H1 (cell line): Measurements from ENCODE around the gene SERTAD2. TPM values are rescaled to one million over a fixed set of nuclear protein-coding genes. Genes with fewer than 3 reads are reported as not detected.

Experiments used
- CTCF ChIA-PET: fragments of 300-600 bp; sonication (Branson Sonifier 250); formaldehyde crosslinking; loops from one replicate; lab custom pipeline; 2021; ENCODE audit not compliant: partially characterized antibody; lab: Charles Lee
- POLR2A ChIA-PET: fragments of 300-600 bp; sonication (Branson Sonifier 250); formaldehyde crosslinking; loops from one replicate; lab custom pipeline; 2021; ENCODE audit warnings: inconsistent platforms; ENCODE audit not compliant: partially characterized antibody; lab: Charles Lee
- DNase-seq, 2 experiments: peaks; one replicate each; pipeline versions ENCODE4 v3.0.0 to v3.0.0-alpha.2; 2010 to 2022; ENCODE audit warnings: low spot score in 2 of 2, low read depth in 1 of 2, mixed read lengths in 1 of 2
- FAIRE-seq: peaks from 2 replicates; lab custom pipeline; 2011; peaks lifted over from hg19 to GRCh38; lab: Jason Lieb, UNC
- H2AFZ ChIP-seq: 2 replicates; pipeline ENCODE4 v1.8.1; 2012; ENCODE audit warnings: low read length, inconsistent platforms
- H2AK5ac ChIP-seq: 2 replicates; pipeline ENCODE4 v1.6.1; 2013; ENCODE audit warnings: low read depth, low read length
- H2BK120ac ChIP-seq: replicated peaks from 2 replicates; pipeline ENCODE3; 2013; ENCODE audit warnings: low read depth, low read length, inconsistent platforms
- H2BK12ac ChIP-seq: 2 replicates; pipeline ENCODE4 v1.6.1; 2013; ENCODE audit warnings: low read depth, low read length
- H2BK15ac ChIP-seq: 2 replicates; pipeline ENCODE4 v1.6.1; 2013; ENCODE audit warnings: low read length
- H2BK20ac ChIP-seq: 2 replicates; pipeline ENCODE4 v1.6.1; 2013; ENCODE audit warnings: low read length
- H2BK5ac ChIP-seq: 2 replicates; pipeline ENCODE4 v1.6.1; 2013; ENCODE audit warnings: low read depth, low read length
- H3K14ac ChIP-seq: 2 replicates; pipeline ENCODE4 v1.6.1; 2013; ENCODE audit warnings: inconsistent platforms; ENCODE audit not compliant: insufficient read length
- H3K18ac ChIP-seq: 2 replicates; pipeline ENCODE4 v1.6.1; 2013; ENCODE audit warnings: low read length; ENCODE audit errors: extremely low read depth
- H3K23ac ChIP-seq: 2 replicates; pipeline ENCODE4 v1.6.1; 2013; ENCODE audit warnings: inconsistent platforms; ENCODE audit not compliant: insufficient read length
- H3K23me2 ChIP-seq: 2 replicates; pipeline ENCODE4 v1.6.1; 2013; ENCODE audit warnings: low read depth, low read length
- H3K27ac ChIP-seq: 2 replicates; pipeline ENCODE4 v1.6.1; 2011; ENCODE audit warnings: low read depth, low read length, inconsistent platforms
- H3K27me3 ChIP-seq, 4 experiments: replicated peaks in 1 of 4; 1 replicate in 1 of 4; 2 replicates in 3 of 4; pipeline versions ENCODE4 v1.6.1 to v1.8.1; 2011 to 2013; ENCODE audit warnings: low read length in 3 of 4, mild to moderate bottlenecking in 3 of 4, inconsistent platforms in 2 of 4, mixed read lengths in 2 of 4, moderate library complexity in 1 of 4; ENCODE audit not compliant: control insufficient read depth in 3 of 4, insufficient read depth in 3 of 4; ENCODE audit errors: extremely low read depth in 1 of 4
- H3K36me3 ChIP-seq, 4 experiments: 2 replicates each; pipeline versions ENCODE4 v1.6.1 to v1.8.1; 2011 to 2013; ENCODE audit warnings: mild to moderate bottlenecking in 4 of 4, low read length in 3 of 4, moderate library complexity in 2 of 4, control low read depth in 1 of 4, inconsistent platforms in 1 of 4; ENCODE audit not compliant: insufficient read depth in 4 of 4, control insufficient read depth in 2 of 4
- H3K4ac ChIP-seq: replicated peaks from 2 replicates; pipeline ENCODE3; 2013; ENCODE audit warnings: low read length, low read depth, mixed read lengths, inconsistent platforms; ENCODE audit not compliant: insufficient read length
- H3K4me1 ChIP-seq, 4 experiments: replicated peaks in 1 of 4; 1 replicate in 1 of 4; 2 replicates in 3 of 4; pipeline versions ENCODE4 v1.6.1 to v1.8.1; 2011 to 2013; ENCODE audit warnings: low read length in 3 of 4, inconsistent platforms in 2 of 4, mixed read lengths in 1 of 4; ENCODE audit not compliant: insufficient read depth in 4 of 4, control insufficient read depth in 3 of 4
- H3K4me2 ChIP-seq, 2 experiments: 2 replicates each; pipeline versions ENCODE4 v1.6.1 to v1.8.1; 2011 to 2013; ENCODE audit warnings: low read depth in 2 of 2, low read length in 2 of 2, control low read depth in 1 of 2, inconsistent platforms in 1 of 2, mild to moderate bottlenecking in 1 of 2; ENCODE audit not compliant: insufficient read depth in 1 of 2
- H3K4me3 ChIP-seq, 4 experiments: fragments of 200-600, 300-600 bp in 1 of 4; sonication (generic), shearing (Covaris generic), sonication (Bioruptor Twin) in 1 of 4; 2 replicates each; pipeline versions ENCODE4 v1.5.1 to v1.8.1; 2011 to 2016; ENCODE audit warnings: low read length in 4 of 4, low read depth in 3 of 4, control low read depth in 2 of 4, inconsistent platforms in 2 of 4, mild to moderate bottlenecking in 2 of 4, mixed read lengths in 1 of 4, moderate library complexity in 1 of 4; ENCODE audit not compliant: insufficient read depth in 2 of 4; ENCODE audit errors: extremely low read depth in 1 of 4
- H3K56ac ChIP-seq: replicated peaks from 2 replicates; pipeline ENCODE3; 2013; ENCODE audit warnings: low read depth, mild to moderate bottlenecking, mixed read lengths, low read length, inconsistent platforms; ENCODE audit not compliant: insufficient read length
- H3K79me1 ChIP-seq: 2 replicates; pipeline ENCODE4 v1.6.1; 2013; ENCODE audit warnings: low read depth, low read length, control low read depth
- H3K79me2 ChIP-seq, 2 experiments: 2 replicates each; pipeline versions ENCODE4 v1.6.1 to v1.8.1; 2012 to 2013; ENCODE audit warnings: low read length in 2 of 2, mild to moderate bottlenecking in 2 of 2, inconsistent platforms in 1 of 2; ENCODE audit not compliant: insufficient read depth in 2 of 2, control insufficient read depth in 1 of 2
- H3K9ac ChIP-seq, 4 experiments: replicated peaks in 1 of 4; 1 replicate in 1 of 4; 2 replicates in 3 of 4; pipeline versions ENCODE4 v1.6.1 to v1.8.1; 2011 to 2013; ENCODE audit warnings: low read depth in 3 of 4, low read length in 3 of 4, control low read depth in 2 of 4, mild to moderate bottlenecking in 2 of 4, moderate library complexity in 2 of 4, inconsistent platforms in 1 of 4; ENCODE audit errors: extremely low read depth in 1 of 4
- H3K9me3 ChIP-seq, 2 experiments: 2 replicates each; pipeline versions ENCODE4 v1.6.1 to v1.8.1; 2012 to 2013; ENCODE audit warnings: mild to moderate bottlenecking in 2 of 2, moderate library complexity in 2 of 2, control low read depth in 1 of 2, inconsistent platforms in 1 of 2, low read depth in 1 of 2, low read length in 1 of 2, mixed read lengths in 1 of 2; ENCODE audit not compliant: insufficient read depth in 2 of 2
- H4K20me1 ChIP-seq, 2 experiments: replicated peaks in 1 of 2; 2 replicates each; pipeline versions ENCODE3 to v1.8.1; 2011 to 2013; ENCODE audit warnings: inconsistent platforms in 2 of 2, low read length in 2 of 2, mild to moderate bottlenecking in 1 of 2; ENCODE audit not compliant: insufficient read depth in 2 of 2, control insufficient read depth in 1 of 2
- H4K5ac ChIP-seq: 2 replicates; pipeline ENCODE4 v1.6.1; 2013; ENCODE audit warnings: low read length, low read depth, mixed read lengths, inconsistent platforms; ENCODE audit not compliant: insufficient read length
- H4K8ac ChIP-seq: 2 replicates; pipeline ENCODE4 v1.8.0; 2013; ENCODE audit warnings: mild to moderate bottlenecking, moderate library complexity, low read length, inconsistent platforms; ENCODE audit not compliant: insufficient read depth; ENCODE audit errors: extremely low read depth
- H4K91ac ChIP-seq: replicated peaks from 2 replicates; pipeline ENCODE3; 2013; ENCODE audit warnings: low read length, mixed read lengths, inconsistent platforms; ENCODE audit not compliant: insufficient read length
- CBX8 ChIP-seq: fragments of 300-800, 300-1000 bp; sonication (generic); IDR thresholded peaks from 2 replicates; pipeline ENCODE4 v1.7.1; 2016; ENCODE audit warnings: low read depth, low read length, borderline replicate concordance
- CEBPB ChIP-seq: IDR thresholded peaks from 2 replicates; pipeline ENCODE4 v1.6.1; 2012; ENCODE audit warnings: low read depth, low read length
- CREB1 ChIP-seq: IDR thresholded peaks from 2 replicates; pipeline ENCODE4 v1.6.1; 2012; ENCODE audit warnings: inconsistent platforms
- EP300 ChIP-seq, 2 experiments: IDR thresholded peaks; 1 replicate in 1 of 2; 2 replicates in 1 of 2; pipeline ENCODE4 v1.6.1; 2011 to 2012; ENCODE audit warnings: low read depth in 2 of 2, low read length in 2 of 2, mild to moderate bottlenecking in 2 of 2, borderline replicate concordance in 1 of 2, inconsistent platforms in 1 of 2, moderate library complexity in 1 of 2
- GABPA ChIP-seq: IDR thresholded peaks from 2 replicates; pipeline ENCODE4 v1.6.1; 2011; ENCODE audit warnings: mild to moderate bottlenecking, low read length, moderate library complexity, borderline replicate concordance; ENCODE audit not compliant: insufficient read depth
- JUND ChIP-seq: IDR thresholded peaks from 2 replicates; pipeline ENCODE4 v1.6.1; 2011; ENCODE audit warnings: mild to moderate bottlenecking, improper control_type of control experiment, low read length
- MAX ChIP-seq: IDR thresholded peaks from 2 replicates; pipeline ENCODE4 v1.6.1; 2012; ENCODE audit warnings: inconsistent platforms
- PHF8 ChIP-seq: fragments of 200-600 bp; sonication (generic); conservative IDR thresholded peaks from 2 replicates; pipeline ENCODE4 v1.7.1; 2012; ENCODE audit warnings: low read depth, mild to moderate bottlenecking, inconsistent platforms, low read length, moderate library complexity
- POLR2A ChIP-seq, 2 experiments: IDR thresholded peaks; 1 replicate in 1 of 2; 2 replicates in 1 of 2; pipeline ENCODE4 v1.6.1; 2011; ENCODE audit warnings: low read depth in 2 of 2, low read length in 2 of 2, mild to moderate bottlenecking in 2 of 2; ENCODE audit errors: control extremely low read depth in 1 of 2
- POLR2AphosphoS5 ChIP-seq: IDR thresholded peaks from 2 replicates; pipeline ENCODE4 v1.6.1; 2011; ENCODE audit warnings: low read depth, low read length
- POU5F1 ChIP-seq: IDR thresholded peaks from 2 replicates; pipeline ENCODE4 v1.6.1; 2011; ENCODE audit warnings: low read depth, mild to moderate bottlenecking, low read length, moderate library complexity
- RBBP5 ChIP-seq: IDR thresholded peaks from 2 replicates; pipeline ENCODE4 v1.7.1; 2012; ENCODE audit warnings: low read depth, mild to moderate bottlenecking, inconsistent platforms, low read length, moderate library complexity, borderline replicate concordance
- RFX5 ChIP-seq: IDR thresholded peaks from 2 replicates; pipeline ENCODE4 v1.6.1; 2011; ENCODE audit warnings: low read depth, low read length, improper control_type of control experiment, borderline replicate concordance
- SRF ChIP-seq: IDR thresholded peaks from 2 replicates; pipeline ENCODE4 v1.6.1; 2011; ENCODE audit warnings: mild to moderate bottlenecking, low read depth, low read length, moderate library complexity
- TBP ChIP-seq: IDR thresholded peaks from 2 replicates; pipeline ENCODE4 v1.6.1; 2011; ENCODE audit warnings: low read depth, low read length, improper control_type of control experiment
- YY1 ChIP-seq: IDR thresholded peaks from 2 replicates; pipeline ENCODE4 v1.6.1; 2011; ENCODE audit warnings: low read depth, mild to moderate bottlenecking, low read length
- WGBS, 2 experiments: shearing (Covaris generic) in 1 of 2; methylation state at CpG; one replicate each; pipeline versions ENCODE4 v1.1.6 to v1.1.7; 2013 to 2015; ENCODE audit warnings: low lambda C conversion rate in 2 of 2, mixed read lengths in 2 of 2, inconsistent platforms in 1 of 2, low coverage in 1 of 2, missing lambda C conversion rate in 1 of 2; ENCODE audit not compliant: insufficient replicate concordance in 2 of 2, insufficient coverage in 1 of 2, insufficient read length in 1 of 2; ENCODE audit errors: extremely low coverage in 1 of 2, missing lambda C conversion rate in 1 of 2; 5-methylcytosine and 5-hydroxymethylcytosine counted together
- polyA plus RNA-seq, 7 experiments: library from polyadenylated mRNA; depleted of rRNA in 3 of 7; stranded (reverse) in 5 of 7; unstranded in 2 of 7; fragments of >200 nt in 5 of 7; fragments of 200-250 nt in 2 of 7; gene quantifications; 1 replicate in 5 of 7; 2 replicates in 1 of 7; 4 replicates in 1 of 7; pipeline versions ENCODE4 v1.2.1 to v1.2.3, GENCODE V29; 2011 to 2013; ENCODE audit warnings: missing spikeins in 2 of 7, mixed read lengths in 2 of 7
- total RNA-seq: library from RNA; stranded (reverse); fragmentation: NEBNext Ultra II Directional; extraction: Animal tissue kit (Norgen Biotek cat#: 25700); gene quantifications from 2 replicates; pipeline ENCODE4 v1.2.1, GENCODE V29; 2021

Gene SERTAD2
- total and polyA plus RNA-seq, 2 of the 8 experiments (the other 6 are each of a cell fraction or from before 2014, with no cell fraction given) = 2.9 to 4.5 TPM

- Histone ChIP-seq H2AFZ (no peak overlapping the region), H3K36me3 (no peaks in the 10 kb centered on the region), H4K8ac (no peak overlapping the region), H2BK120ac (no peak overlapping the region), H4K20me1 (no peaks in the 10 kb centered on the region), H3K56ac (no peak overlapping the region), H3K4me3 (no peak overlapping the region), H3K79me1 (no peaks in the 10 kb centered on the region), H2BK5ac (no peak overlapping the region), H2BK15ac (no peak overlapping the region), H3K27ac (no peak overlapping the region), H3K23ac (no peak overlapping the region), H3K27me3 (peaks cover 0 to 4% (median under 1%) of the 10 kb centered on the region in 4 experiments; a peak in 2 of 7 replicates), H3K9me3 (no peaks in the 10 kb centered on the region), H3K4me1 (peaks cover 0 to 8% (median 3%) of the 10 kb centered on the region in 4 experiments; a peak in 4 of 7 replicates), H2BK20ac (no peak overlapping the region), H2BK12ac (no peak overlapping the region), H3K4ac (no peak overlapping the region), H3K18ac (no peak overlapping the region), H4K5ac (no peak overlapping the region), H3K4me2 (no peak overlapping the region), H3K23me2 (no peaks in the 10 kb centered on the region), H3K14ac (no peak overlapping the region), H3K9ac (no peak overlapping the region), H4K91ac (no peak overlapping the region), H3K79me2 (no peaks in the 10 kb centered on the region), H2AK5ac (no peak overlapping the region)
- DNase-seq (no peak), FAIRE-seq (no peak)
- POLR2A ChIA-PET = no interaction called here
- 85% methylated on average over 3 of the region's 3 CpGs; no CpG with 5 or more reads in 1 of the 2 experiments for WGBS, 2 experiments
- CTCF ChIA-PET = no interaction called here
- TF ChIP-seq RBBP5 = no peak
- no peak for TF ChIP-seq CBX8
- no peak for TF ChIP-seq YY1
- TF ChIP-seq GABPA = no peak
- TF ChIP-seq POLR2A (IDR thresholded peaks at IDR 0.05; ENCODE audit: control extremely low read depth in 1 of 2, low read depth in 2 of 2, low read length in 2 of 2) = no peak
- no peak for TF ChIP-seq SRF
- no peak for TF ChIP-seq PHF8
- TF ChIP-seq CREB1 = no peak
- TF ChIP-seq POU5F1 = no peak
- no peak for TF ChIP-seq MAX
- no peak for TF ChIP-seq RFX5
- no peak for TF ChIP-seq POLR2AphosphoS5
- TF ChIP-seq EP300 (IDR thresholded peaks at IDR 0.05; ENCODE audit: borderline replicate concordance in 1 of 2, low read depth in 2 of 2, low read length in 2 of 2) = no peak
- no peak for TF ChIP-seq JUND
- no peak for TF ChIP-seq TBP
- TF ChIP-seq CEBPB = no peak
Measured at GRCh38 chr2:64668542-64668941, 14.8 kb upstream of the SERTAD2 start.
